C4-2B (cell line): ENCODE data around the gene SCMH1.

Source experiments
- ZFX ChIP-seq: fragments of 450-650 bp; IDR thresholded peaks from 2 replicates; pipeline ENCODE4 v1.6.1; 2017
- TF ChIP-seq, protein P1 (sequence below): fragments of 450-650 bp; conservative IDR thresholded peaks from 2 replicates; pipeline ENCODE4 v1.5.1; 2017; ENCODE audit warnings: mild to moderate bottlenecking

DNA sequence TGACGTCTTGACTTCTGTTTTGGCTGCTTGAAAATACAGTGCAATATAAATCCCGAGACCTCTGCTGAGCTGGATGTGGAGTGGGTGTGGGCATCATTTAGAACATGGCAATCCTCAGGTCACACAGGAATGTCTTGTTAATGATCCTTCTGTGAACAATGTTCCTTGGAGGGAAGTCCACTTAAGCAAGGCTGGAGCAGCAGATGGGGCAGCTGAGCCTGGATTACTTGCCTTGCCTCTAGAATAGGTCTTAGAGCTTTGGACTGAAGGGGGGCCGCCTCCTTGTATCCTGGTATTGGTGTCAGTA lies 926 bp upstream of the SCMH1 start:
- TF ChIP-seq, protein P1, sequence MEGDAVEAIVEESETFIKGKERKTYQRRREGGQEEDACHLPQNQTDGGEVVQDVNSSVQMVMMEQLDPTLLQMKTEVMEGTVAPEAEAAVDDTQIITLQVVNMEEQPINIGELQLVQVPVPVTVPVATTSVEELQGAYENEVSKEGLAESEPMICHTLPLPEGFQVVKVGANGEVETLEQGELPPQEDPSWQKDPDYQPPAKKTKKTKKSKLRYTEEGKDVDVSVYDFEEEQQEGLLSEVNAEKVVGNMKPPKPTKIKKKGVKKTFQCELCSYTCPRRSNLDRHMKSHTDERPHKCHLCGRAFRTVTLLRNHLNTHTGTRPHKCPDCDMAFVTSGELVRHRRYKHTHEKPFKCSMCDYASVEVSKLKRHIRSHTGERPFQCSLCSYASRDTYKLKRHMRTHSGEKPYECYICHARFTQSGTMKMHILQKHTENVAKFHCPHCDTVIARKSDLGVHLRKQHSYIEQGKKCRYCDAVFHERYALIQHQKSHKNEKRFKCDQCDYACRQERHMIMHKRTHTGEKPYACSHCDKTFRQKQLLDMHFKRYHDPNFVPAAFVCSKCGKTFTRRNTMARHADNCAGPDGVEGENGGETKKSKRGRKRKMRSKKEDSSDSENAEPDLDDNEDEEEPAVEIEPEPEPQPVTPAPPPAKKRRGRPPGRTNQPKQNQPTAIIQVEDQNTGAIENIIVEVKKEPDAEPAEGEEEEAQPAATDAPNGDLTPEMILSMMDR: no peak
- no peak for TF ChIP-seq ZFX
